Body of pancreas (tissue), 4 donors: ENCODE data around the gene UGT8. TPM values are rescaled to one million over a fixed set of nuclear protein-coding genes. Genes with fewer than 3 reads are reported as not detected.
A peak's percentile ranks its signal among the peaks of the same experiment; 100 is the strongest.

Experiments
- ATAC-seq: fragments of 150-250 bp; one replicate; pipeline ENCODE4 v1.9.1; 2016
- DNase-seq, 4 donors: peaks; one replicate each; pipeline ENCODE4 v3.0.0-alpha.2; 2019
- H3K27ac ChIP-seq, 4 donors: fragments of 200-600 bp; sonication (generic); 1 replicate in 3 of 4; 2 replicates in 1 of 4; pipeline versions ENCODE4 v1.5.1 to v1.6.1; 2016 to 2019; ENCODE audit warnings: mild to moderate bottlenecking in 1 of 4, mixed read lengths in 1 of 4, moderate library complexity in 1 of 4
- H3K27me3 ChIP-seq, 2 donors: fragments of 200-600 bp; sonication (generic); one replicate each; pipeline ENCODE4 v1.6.0; 2016; ENCODE audit warnings: mild to moderate bottlenecking in 1 of 2
- H3K36me3 ChIP-seq, 2 donors: fragments of 200-600 bp; sonication (generic); replicated peaks in 1 of 2; 2 replicates each; pipeline ENCODE4 v1.5.1; 2016; ENCODE audit warnings: low read depth in 2 of 2; ENCODE audit not compliant: insufficient read depth in 1 of 2
- H3K4me1 ChIP-seq: fragments of 200-600 bp; sonication (generic); one replicate; pipeline ENCODE4 v1.6.0; 2016
- H3K4me3 ChIP-seq, 2 donors: fragments of 200-600 bp; sonication (generic); 1 replicate in 1 of 2; 2 replicates in 1 of 2; pipeline ENCODE4 v1.5.1; 2016 to 2019
- H3K9me3 ChIP-seq, 3 donors: fragments of 200-600 bp; sonication (generic); 1 replicate in 2 of 3; 2 replicates in 1 of 3; pipeline ENCODE4 v1.5.1; 2016
- CTCF ChIP-seq, 7 experiments: fragments of 450-650 bp in 4 of 7; fragments of 200-600 bp in 3 of 7; sonication (generic) in 3 of 7; IDR thresholded peaks; one replicate each; pipeline ENCODE4 v1.5.1; 2016 to 2019; ENCODE audit warnings: antibody characterized with exemption in 7 of 7
- POLR2A ChIP-seq, 3 donors: fragments of 450-650 bp; IDR thresholded peaks; one replicate each; pipeline ENCODE4 v1.6.1; 2016; ENCODE audit warnings: antibody characterized with exemption in 3 of 3, mild to moderate bottlenecking in 2 of 3
- WGBS, 2 donors: methylation state at CpG; one replicate each; pipeline ENCODE4 v1.1.5; 2017; 5-methylcytosine and 5-hydroxymethylcytosine counted together
- intact Hi-C: fragments of 100-400 bp; cut with DNase I; formaldehyde crosslinking; loops from one replicate; pipeline ENCODE4 v1.15.1; 2023
- total RNA-seq, 2 donors: library from RNA; depleted of rRNA; stranded (reverse); fragments of >200 nt; gene quantifications; one replicate each; pipeline ENCODE4 v1.1.0, GENCODE V29; 2016

UGT8 gene
- 1 to 10 TPM; 8.3 to 8.9 TPM for total RNA-seq

- no peaks in the 10 kb centered on the region for H3K9me3 ChIP-seq
- peak within 1 kb of the TSS; percentile 49 to 66 for H3K4me3 ChIP-seq
- peaks cover 26% of the 10 kb centered on the region for H3K4me1 ChIP-seq
- ATAC-seq = peak; percentile 87
- peak; percentile 84 to 91 (median 84) for DNase-seq
- no peaks in the 10 kb centered on the region for H3K27me3 ChIP-seq
- peak; percentile 51 to 64 (median 58) for TF ChIP-seq POLR2A (IDR thresholded peaks at IDR 0.05)
- no peak for TF ChIP-seq CTCF (IDR thresholded peaks at IDR 0.05)
- WGBS, 2 donors = 1% methylated on average over 28 to 77 of the region's 84 CpGs
- no peaks in the 10 kb centered on the region for H3K36me3 ChIP-seq
- peak within 1 kb of the TSS; percentile 66 to 85 (median 79) for H3K27ac ChIP-seq
- intact Hi-C loops = no loop called here
These were observed at the start of gene UGT8 for GRCh38 chr4:114598191-114599121. TSS of gene UGT8 (plus strand) at chr4:114598807. CDS start at chr4:114622881, 24,074 bp downstream.

- intact Hi-C loops = no loop called here
- DNase-seq (no peak), ATAC-seq (no peak)
- H3K27ac ChIP-seq = no peak overlapping the region
- no peak overlapping the region for H3K4me3 ChIP-seq
- TF ChIP-seq POLR2A (IDR thresholded peaks at IDR 0.05) = no peak
- no peak for TF ChIP-seq CTCF (IDR thresholded peaks at IDR 0.05)
- no peaks in the 10 kb centered on the region for H3K4me1 ChIP-seq
- no peaks in the 10 kb centered on the region for H3K27me3 ChIP-seq
- H3K36me3 ChIP-seq = no peaks in the 10 kb centered on the region
- H3K9me3 ChIP-seq = no peaks in the 10 kb centered on the region
- WGBS, 2 donors = 32 to 40% methylated on average over 1 of the region's 1 CpG
These were observed 49.0 kb upstream of the UGT8 start for GRCh38 chr4:114549638-114550037.

GRCh38 chr4:114558446-114559020 lies 40.1 kb upstream of the UGT8 start:
- DNase-seq (no peak), ATAC-seq (no peak)
- Histone ChIP-seq H3K4me1 (peaks cover 22% of the 10 kb centered on the region), H3K27ac (no peak overlapping the region), H3K36me3 (no peaks in the 10 kb centered on the region), H3K4me3 (no peak overlapping the region), H3K27me3 (no peaks in the 10 kb centered on the region), H3K9me3 (no peaks in the 10 kb centered on the region)
- TF ChIP-seq CTCF (IDR thresholded peaks at IDR 0.05) = no peak
- TF ChIP-seq POLR2A (IDR thresholded peaks at IDR 0.05) = no peak
- intact Hi-C loops = no loop called here

- H3K36me3 ChIP-seq = no peaks in the 10 kb centered on the region
- TF ChIP-seq CTCF (IDR thresholded peaks at IDR 0.05) (no peak), POLR2A (IDR thresholded peaks at IDR 0.05) (no peak)
- no peak overlapping the region for H3K27ac ChIP-seq
- WGBS, 2 donors = 55 to 59% methylated on average over 1 of the region's 1 CpG
- intact Hi-C loops = no loop called here
- H3K4me1 ChIP-seq = peaks cover 29% of the 10 kb centered on the region
- peak; percentile 3 to 59 (median 18) for DNase-seq
- H3K9me3 ChIP-seq = no peaks in the 10 kb centered on the region
- no peaks in the 10 kb centered on the region for H3K27me3 ChIP-seq
- H3K4me3 ChIP-seq = no peak overlapping the region
- ATAC-seq = no peak
These were observed 37.0 kb upstream of the UGT8 start for GRCh38 chr4:114561590-114561989.
